HCT116 (cell line): ENCODE measurements around the gene TPH1. TPM values are rescaled to one million over a fixed set of nuclear protein-coding genes. Genes with fewer than 3 reads are reported as not detected.

Source experiments
- ATAC-seq: fragments of 200-7000 bp; cut with Tn5 transposase; 2 replicates; pipeline ENCODE4 v1.9.1; 2020; ENCODE audit warnings: mild to moderate bottlenecking, moderate library complexity
- BruUV-seq: library from RNA; stranded (reverse); fragments of 400-500 nt; replicated peaks from 2 replicates; lab custom pipeline; 2021; lab: Mats Ljungman, UMichigan
- CTCF ChIA-PET: fragments of 300-600 bp; sonication (Branson Sonifier 250); formaldehyde crosslinking; loops from one replicate; lab custom pipeline; 2021; ENCODE audit warnings: antibody characterized with exemption; lab: Charles Lee
- POLR2A ChIA-PET: fragments of 300-600, 350-600 bp; sonication (Branson Sonifier 250); formaldehyde crosslinking; loops from one replicate; lab custom pipeline; 2021; ENCODE audit warnings: antibody characterized with exemption; lab: Charles Lee
- RAD21 ChIA-PET, 2 experiments: fragments of 300-600 bp; sonication (Branson Sonifier 250); formaldehyde crosslinking; loops; one replicate each; lab custom pipeline; 2023; ENCODE audit warnings: low total read pairs in 2 of 2; ENCODE audit not compliant: uncharacterized antibody in 2 of 2, unreplicated experiment in 2 of 2, low non-redundant PET in 1 of 2; lab: Charles Lee
- DNase-seq: peaks from one replicate; pipeline ENCODE4 v3.0.0-alpha.2; 2010; ENCODE audit warnings: low read depth, low spot score
- H2AFZ ChIP-seq: fragments of 200-600 bp; shearing (Covaris generic), sonication (generic); 2 replicates; pipeline ENCODE4 v1.6.1; 2017; ENCODE audit warnings: low read depth, mixed run types, mixed read lengths, antibody characterized with exemption, low read length; ENCODE audit not compliant: poor library complexity, severe bottlenecking
- H3K27ac ChIP-seq: 2 replicates; pipeline ENCODE4 v1.5.1; 2012; ENCODE audit warnings: low read depth, low read length
- H3K27me3 ChIP-seq: fragments of 200-600 bp; sonication (generic); 2 replicates; pipeline ENCODE4 v1.6.1; 2016; ENCODE audit warnings: mixed run types, low read length, mixed read lengths; ENCODE audit not compliant: insufficient read depth
- H3K36me3 ChIP-seq, 2 experiments: fragments of 200-500 bp in 1 of 2; fragments of 200-600 bp in 1 of 2; sonication (Bioruptor generic) in 1 of 2; sonication (generic) in 1 of 2; 2 replicates each; pipeline versions ENCODE4 v1.5.1 to v1.6.1; 2014 to 2016; ENCODE audit warnings: low read length in 2 of 2, inconsistent platforms in 1 of 2, mixed read lengths in 1 of 2, mixed run types in 1 of 2; ENCODE audit not compliant: insufficient read depth in 2 of 2, control insufficient read depth in 1 of 2
- H3K4me1 ChIP-seq, 2 experiments: fragments of 200-600 bp in 1 of 2; sonication (generic) in 1 of 2; 2 replicates each; pipeline versions ENCODE4 v1.5.1 to v1.6.1; 2012 to 2017; ENCODE audit warnings: low read length in 2 of 2, inconsistent platforms in 1 of 2, mild to moderate bottlenecking in 1 of 2, mixed read lengths in 1 of 2, mixed run types in 1 of 2, moderate library complexity in 1 of 2; ENCODE audit not compliant: insufficient read depth in 2 of 2, control insufficient read depth in 1 of 2
- H3K4me2 ChIP-seq: fragments of 200-600 bp; sonication (generic); 2 replicates; pipeline ENCODE4 v1.6.1; 2017; ENCODE audit warnings: mixed run types, low read length, mixed read lengths
- H3K4me3 ChIP-seq, 2 experiments: fragments of 200-600 bp in 1 of 2; sonication (generic) in 1 of 2; replicated peaks in 1 of 2; 2 replicates each; pipeline ENCODE4 v1.5.1; 2011 to 2016; ENCODE audit warnings: low read length in 2 of 2, control low read depth in 1 of 2, low read depth in 1 of 2, mild to moderate bottlenecking in 1 of 2, mixed read lengths in 1 of 2, mixed run types in 1 of 2
- H3K79me2 ChIP-seq: fragments of 200-600 bp; sonication (generic); 2 replicates; pipeline ENCODE4 v1.6.1; 2017; ENCODE audit warnings: mild to moderate bottlenecking, mixed run types, low read length, moderate library complexity, mixed read lengths; ENCODE audit not compliant: insufficient read depth
- H3K9ac ChIP-seq: fragments of 200-600 bp; sonication (generic); 2 replicates; pipeline ENCODE4 v1.6.1; 2016; ENCODE audit warnings: low read length, mixed read lengths
- H3K9me2 ChIP-seq: fragments of 200-600 bp; sonication (generic), shearing (Covaris generic); 2 replicates; pipeline ENCODE4 v1.6.1; 2017; ENCODE audit warnings: mixed run types, mild to moderate bottlenecking, moderate library complexity; ENCODE audit not compliant: insufficient read depth
- H3K9me3 ChIP-seq, 2 experiments: fragments of 200-500 bp in 1 of 2; fragments of 200-600 bp in 1 of 2; sonication (Bioruptor generic) in 1 of 2; sonication (generic) in 1 of 2; 2 replicates each; pipeline ENCODE4 v1.6.1; 2014 to 2017; ENCODE audit warnings: low read length in 2 of 2, mixed read lengths in 2 of 2, inconsistent platforms in 1 of 2, low read depth in 1 of 2, mild to moderate bottlenecking in 1 of 2, mixed run types in 1 of 2, moderate library complexity in 1 of 2; ENCODE audit not compliant: control insufficient read depth in 1 of 2, insufficient read depth in 1 of 2
- H4K20me1 ChIP-seq: fragments of 200-600 bp; sonication (generic), shearing (Covaris generic); 2 replicates; pipeline ENCODE4 v1.6.1; 2017; ENCODE audit warnings: mixed run types, mild to moderate bottlenecking, moderate library complexity; ENCODE audit not compliant: insufficient read depth
- ATF3 ChIP-seq: IDR thresholded peaks from 2 replicates; pipeline ENCODE4 v1.6.1; 2012
- CBX3 ChIP-seq: IDR thresholded peaks from 2 replicates; pipeline ENCODE4 v1.6.1; 2012; ENCODE audit warnings: low read depth
- CTCF ChIP-seq, 3 experiments: fragments of 200-600 bp in 1 of 3; sonication (generic) in 1 of 3; IDR thresholded peaks in 2 of 3; conservative IDR thresholded peaks in 1 of 3; 2 replicates each; pipeline ENCODE4 v1.5.1; 2012 to 2017; ENCODE audit warnings: low read depth in 2 of 3, low read length in 2 of 3, antibody characterized with exemption in 1 of 3, borderline replicate concordance in 1 of 3, control low read depth in 1 of 3, mild to moderate bottlenecking in 1 of 3, mixed read lengths in 1 of 3, mixed run types in 1 of 3, moderate library complexity in 1 of 3; ENCODE audit not compliant: insufficient read depth in 1 of 3
- EGR1 ChIP-seq: IDR thresholded peaks from 2 replicates; pipeline ENCODE4 v1.6.1; 2012; ENCODE audit warnings: low read depth
- EZH2 ChIP-seq: fragments of 200-600 bp; sonication (generic); IDR thresholded peaks from 2 replicates; pipeline ENCODE4 v1.6.1; 2017; ENCODE audit warnings: antibody characterized with exemption, mixed run types
- EZH2phosphoT487 ChIP-seq: fragments of 200-600 bp; IDR thresholded peaks from 2 replicates; pipeline ENCODE4 v1.6.1; 2018; ENCODE audit warnings: antibody characterized with exemption, borderline replicate concordance
- JUND ChIP-seq: IDR thresholded peaks from 2 replicates; pipeline ENCODE4 v1.6.1; 2012
- POLR2A ChIP-seq: IDR thresholded peaks from 2 replicates; pipeline ENCODE4 v1.7.0; 2011; ENCODE audit warnings: borderline replicate concordance; ENCODE audit not compliant: insufficient read depth, insufficient read length; ENCODE audit errors: extremely low read depth
- POLR2AphosphoS5 ChIP-seq: IDR thresholded peaks from 2 replicates; pipeline ENCODE4 v1.6.1; 2011; ENCODE audit warnings: mild to moderate bottlenecking, low read depth, low read length, moderate library complexity
- REST ChIP-seq: IDR thresholded peaks from 2 replicates; pipeline ENCODE4 v1.6.1; 2012; ENCODE audit warnings: low read depth
- SP1 ChIP-seq: IDR thresholded peaks from 2 replicates; pipeline ENCODE4 v1.6.1; 2012; ENCODE audit warnings: low read depth
- YY1 ChIP-seq: IDR thresholded peaks from 2 replicates; pipeline ENCODE4 v1.6.1; 2011; ENCODE audit warnings: low read length, low read depth, moderate library complexity, mild to moderate bottlenecking; ENCODE audit not compliant: insufficient replicate concordance; ENCODE audit errors: extremely low read depth
- ZFX ChIP-seq: fragments of 450-650 bp; IDR thresholded peaks from 2 replicates; pipeline ENCODE4 v1.6.1; 2017
- ZNF274 ChIP-seq: fragments of 200-500 bp; sonication (Bioruptor generic); IDR thresholded peaks from 2 replicates; pipeline ENCODE4 v1.6.1; 2014; ENCODE audit warnings: mild to moderate bottlenecking, low read depth, low read length, inconsistent platforms
- intact Hi-C: fragments of 100-400 bp; cut with micrococcal nuclease; formaldehyde crosslinking; loops from 2 replicates; pipeline ENCODE4 v1.10.0; 2022
- total RNA-seq: library from RNA; stranded (reverse); gene quantifications from one replicate; pipeline ENCODE4 v1.2.1, GENCODE V29; 2021; ENCODE audit not compliant: unreplicated experiment

The TPH1 gene
- total RNA-seq, 1 experiment from 2014 or later = 0.42 TPM

GRCh38 chr11:18011633-18012032 lies 34.4 kb downstream of the TPH1 start (continued):
- TF ChIP-seq ZNF274 (no peak), ATF3 (no peak), SP1 (no peak), JUND (no peak), ZFX (no peak), EGR1 (no peak), REST (no peak)

GRCh38 chr11:18010977-18011586 lies 35.0 kb downstream of the TPH1 start:
- H3K9me2 ChIP-seq = no peaks in the 10 kb centered on the region
- no peaks in the 10 kb centered on the region for H3K9me3 ChIP-seq
- ChIA-PET RAD21 (no interaction called here), CTCF (no interaction called here), POLR2A (no interaction called here)
- peaks cover 7 to 25% of the 10 kb centered on the region in 2 experiments for H3K4me1 ChIP-seq
- no peaks in the 10 kb centered on the region; a peak in 1 of 4 replicates for H3K36me3 ChIP-seq
- H3K79me2 ChIP-seq = no peaks in the 10 kb centered on the region
- no peak overlapping the region for H3K9ac ChIP-seq
- no peak overlapping the region for H2AFZ ChIP-seq
- no peaks in the 10 kb centered on the region for H3K27me3 ChIP-seq
- ATAC-seq (no peak), DNase-seq (no peak)
- no peak overlapping the region for H3K4me2 ChIP-seq
- TSS peak; percentile 47 for BruUV-seq
- H3K4me3 ChIP-seq = no peak overlapping the region
- no peaks in the 10 kb centered on the region for H4K20me1 ChIP-seq
- no peak overlapping the region for H3K27ac ChIP-seq
- intact Hi-C loops = no loop called here
- TF ChIP-seq EGR1 (no peak), ZFX (no peak), ZNF274 (no peak), CBX3 (no peak), EZH2 (no peak), YY1 (no peak), EZH2phosphoT487 (no peak), POLR2AphosphoS5 (no peak), CTCF (IDR thresholded peaks at IDR 0.05 in 2 of 3, conservative IDR thresholded peaks at IDR 0.05 in 1 of 3; ENCODE audit: borderline replicate concordance in 1 of 3, insufficient read depth in 1 of 3, low read depth in 2 of 3, low read length in 2 of 3) (no peak), POLR2A (no peak), JUND (no peak), ATF3 (no peak), SP1 (no peak), REST (no peak)
